NB4 (cell line): ENCODE results near the gene CSTA.

ENCODE experiments used
- DNase-seq: peaks from one replicate; pipeline ENCODE4 v3.0.0; 2010; ENCODE audit warnings: low read depth
- H3K4me3 ChIP-seq: one replicate; pipeline ENCODE4 v1.5.1; 2011; ENCODE audit warnings: mild to moderate bottlenecking, low read depth, low read length, moderate library complexity
- MAX ChIP-seq: IDR thresholded peaks from 2 replicates; pipeline ENCODE4 v1.6.1; 2011; ENCODE audit warnings: low read depth, low read length
- MYC ChIP-seq: IDR thresholded peaks from 2 replicates; pipeline ENCODE4 v1.6.1; 2011; ENCODE audit warnings: low read depth, low read length
- POLR2A ChIP-seq: IDR thresholded peaks from 2 replicates; pipeline ENCODE4 v1.6.1; 2011; ENCODE audit warnings: mild to moderate bottlenecking; ENCODE audit not compliant: insufficient read length; ENCODE audit errors: extremely low read depth
- TF ChIP-seq, protein P1 (sequence below): IDR thresholded peaks from one replicate; pipeline ENCODE4 v1.5.1; 2012; ENCODE audit warnings: low read depth, low read length

The CSTA gene

GRCh38 chr3:122324871-122325323, at the start of gene CSTA:
CSTA (plus strand) TSS chr3:122325248; CDS start chr3:122325293, 45 bp downstream.
- DNase-seq: peak; percentile 79
- peak within 1 kb of the TSS; percentile 69 for H3K4me3 ChIP-seq
- TF ChIP-seq POLR2A (peak; percentile 76), MAX (no peak)

GRCh38 chr3:122281891-122282290, 43.2 kb upstream of the CSTA start:
- H3K4me3 ChIP-seq: no peak overlapping the region
- TF ChIP-seq POLR2A (no peak), MYC (no peak), MAX (no peak)
- TF ChIP-seq, protein P1, sequence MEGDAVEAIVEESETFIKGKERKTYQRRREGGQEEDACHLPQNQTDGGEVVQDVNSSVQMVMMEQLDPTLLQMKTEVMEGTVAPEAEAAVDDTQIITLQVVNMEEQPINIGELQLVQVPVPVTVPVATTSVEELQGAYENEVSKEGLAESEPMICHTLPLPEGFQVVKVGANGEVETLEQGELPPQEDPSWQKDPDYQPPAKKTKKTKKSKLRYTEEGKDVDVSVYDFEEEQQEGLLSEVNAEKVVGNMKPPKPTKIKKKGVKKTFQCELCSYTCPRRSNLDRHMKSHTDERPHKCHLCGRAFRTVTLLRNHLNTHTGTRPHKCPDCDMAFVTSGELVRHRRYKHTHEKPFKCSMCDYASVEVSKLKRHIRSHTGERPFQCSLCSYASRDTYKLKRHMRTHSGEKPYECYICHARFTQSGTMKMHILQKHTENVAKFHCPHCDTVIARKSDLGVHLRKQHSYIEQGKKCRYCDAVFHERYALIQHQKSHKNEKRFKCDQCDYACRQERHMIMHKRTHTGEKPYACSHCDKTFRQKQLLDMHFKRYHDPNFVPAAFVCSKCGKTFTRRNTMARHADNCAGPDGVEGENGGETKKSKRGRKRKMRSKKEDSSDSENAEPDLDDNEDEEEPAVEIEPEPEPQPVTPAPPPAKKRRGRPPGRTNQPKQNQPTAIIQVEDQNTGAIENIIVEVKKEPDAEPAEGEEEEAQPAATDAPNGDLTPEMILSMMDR: no peak

GRCh38 chr3:122283796-122284445, 41.1 kb upstream of the CSTA start:
- no peak for TF ChIP-seq MAX
- TF ChIP-seq POLR2A: no peak
- no peak for TF ChIP-seq MYC
- TF ChIP-seq, protein P1: no peak
- no peak overlapping the region for H3K4me3 ChIP-seq
- no peak for DNase-seq

More at GRCh38 chr3:122281891-122282290, 43.2 kb upstream of the CSTA start:
- no peak for DNase-seq

DNA sequence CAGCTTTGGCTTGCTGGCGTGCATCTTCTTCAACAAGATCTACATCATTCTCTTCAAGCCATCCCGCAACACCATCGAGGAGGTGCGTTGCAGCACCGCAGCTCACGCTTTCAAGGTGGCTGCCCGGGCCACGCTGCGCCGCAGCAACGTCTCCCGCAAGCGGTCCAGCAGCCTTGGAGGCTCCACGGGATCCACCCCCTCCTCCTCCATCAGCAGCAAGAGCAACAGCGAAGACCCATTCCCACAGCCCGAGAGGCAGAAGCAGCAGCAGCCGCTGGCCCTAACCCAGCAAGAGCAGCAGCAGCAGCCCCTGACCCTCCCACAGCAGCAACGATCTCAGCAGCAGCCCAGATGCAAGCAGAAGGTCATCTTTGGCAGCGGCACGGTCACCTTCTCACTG, 40.6 kb upstream of the CSTA start:
- TF ChIP-seq, protein P1: no peak
- no peak for TF ChIP-seq POLR2A
- no peak overlapping the region for H3K4me3 ChIP-seq
- DNase-seq: no peak

DNA sequence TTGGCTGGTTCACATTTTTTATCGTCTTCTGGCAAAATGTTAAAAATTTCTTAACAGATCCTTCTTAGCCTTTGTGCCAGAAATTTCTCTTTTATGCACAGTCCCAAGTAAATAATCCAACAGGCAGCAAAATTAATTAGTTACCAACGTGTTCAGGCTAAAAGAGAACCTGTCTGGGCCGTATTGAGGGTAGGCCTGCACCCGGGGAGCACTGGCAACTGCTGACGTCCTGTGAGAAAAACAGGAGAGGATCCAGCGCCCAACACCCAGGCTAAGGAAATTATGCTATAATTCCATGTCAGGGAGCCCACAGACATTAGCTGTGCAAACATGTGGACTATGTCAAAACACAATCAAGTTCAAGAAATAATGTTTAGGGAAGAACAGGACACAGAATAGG, 30.7 kb upstream of the CSTA start:
- no peak overlapping the region for H3K4me3 ChIP-seq
- DNase-seq: no peak
- TF ChIP-seq POLR2A (no peak), MAX (no peak), MYC (no peak)
- TF ChIP-seq, protein P1: no peak

DNA sequence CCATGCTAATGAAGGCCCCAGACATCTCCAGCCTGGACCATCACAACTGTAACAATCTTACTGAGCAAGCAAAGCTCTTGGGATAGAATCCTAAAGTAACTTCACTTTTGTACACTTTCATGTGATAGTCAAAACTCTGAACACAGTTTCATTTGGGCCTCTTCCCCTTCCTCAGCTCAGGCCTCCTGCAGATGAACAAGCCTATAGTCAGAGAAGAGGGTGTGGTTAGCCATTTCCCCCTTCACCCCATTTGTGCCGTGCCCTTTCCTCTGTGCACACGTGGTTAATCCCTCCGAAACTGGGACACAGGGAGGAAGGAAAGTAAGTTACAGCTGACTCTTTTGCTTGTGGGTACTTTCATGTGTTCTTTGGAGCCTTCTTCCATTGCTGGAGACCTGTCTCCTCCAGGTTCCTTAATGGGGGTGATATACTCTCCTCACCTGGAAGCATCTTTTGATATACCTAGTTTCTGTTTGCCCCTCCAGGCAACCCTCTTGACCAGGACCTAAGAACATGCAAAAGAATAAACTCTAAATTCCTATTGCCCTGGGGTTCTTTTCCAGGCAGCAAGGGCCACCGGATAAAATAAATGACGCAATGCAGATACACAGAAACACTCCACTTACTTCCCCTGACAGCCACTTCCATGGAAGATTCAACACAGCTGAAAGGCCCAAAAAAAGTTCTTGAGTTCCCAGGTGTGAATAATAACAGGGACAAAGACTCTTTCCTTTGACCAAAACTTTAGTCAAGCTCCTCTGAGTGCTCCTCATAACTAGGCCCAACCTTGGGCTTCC, 29.6 kb upstream of the CSTA start:
- peak; percentile 45; the same call in 1 of the 2 replicates for TF ChIP-seq MAX
- TF ChIP-seq, protein P1: no peak
- no peak overlapping the region for H3K4me3 ChIP-seq
- peak; percentile 55 for DNase-seq
